Endothelial cell of hepatic sinusoid (primary cell): ENCODE measurements around the gene BCL2.
"Not testable (repeated sequence)": the region's sequence is repeated elsewhere in the genome, so short reads cannot be mapped to it uniquely, and the experiment has no call there.

Source experiments
- in situ Hi-C: cut with HindIII; loops from 2 replicates; pipeline ENCODE4 v1.10.0; 2017; ENCODE audit warnings: low sequenced_read_pairs

The BCL2 gene

GRCh38 chr18:63207143-63207790, 112.3 kb downstream of the BCL2 start:
- in situ Hi-C loops = no loop called here

DNA sequence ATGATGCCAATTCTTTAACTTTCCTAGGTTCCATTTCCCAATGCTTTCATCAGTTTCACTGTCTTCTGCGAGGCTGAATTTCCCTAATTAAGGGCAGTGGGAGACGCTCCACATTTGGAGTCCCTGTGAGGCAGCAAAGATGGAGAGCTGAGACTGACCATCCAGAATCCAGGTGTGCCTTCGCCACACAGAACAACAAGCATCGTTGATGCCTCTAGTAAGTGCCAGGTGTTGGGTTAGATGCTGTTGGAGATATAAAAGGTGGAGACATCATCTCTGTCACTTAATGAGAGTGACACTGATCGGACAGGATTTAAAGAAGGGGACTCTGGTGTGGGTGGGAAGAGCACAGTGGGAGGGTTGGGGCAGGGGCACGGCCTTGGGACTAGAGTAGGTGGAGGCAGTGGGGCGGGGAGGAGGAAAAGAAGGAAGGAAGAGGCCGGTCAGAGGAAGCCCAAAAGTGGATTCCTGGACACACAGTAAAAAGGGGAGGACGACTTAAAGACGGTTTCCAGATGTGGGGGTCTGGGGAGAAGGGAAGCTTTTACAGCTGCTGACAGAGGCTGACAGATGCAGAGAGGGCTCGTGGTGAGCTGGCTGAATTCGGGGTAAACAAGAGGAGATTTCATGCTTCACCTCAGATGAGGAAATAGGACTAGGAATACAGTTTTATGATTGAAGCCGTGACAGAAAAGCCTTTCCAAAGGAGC, 113.0 kb downstream of the BCL2 start:
- in situ Hi-C loops = no loop called here

- in situ Hi-C loops = no loop called here
These were observed 113.7 kb downstream of the BCL2 start for GRCh38 chr18:63205791-63206252.

- in situ Hi-C loops = no loop called here
These were observed 116.1 kb downstream of the BCL2 start for GRCh38 chr18:63203497-63203896.

DNA sequence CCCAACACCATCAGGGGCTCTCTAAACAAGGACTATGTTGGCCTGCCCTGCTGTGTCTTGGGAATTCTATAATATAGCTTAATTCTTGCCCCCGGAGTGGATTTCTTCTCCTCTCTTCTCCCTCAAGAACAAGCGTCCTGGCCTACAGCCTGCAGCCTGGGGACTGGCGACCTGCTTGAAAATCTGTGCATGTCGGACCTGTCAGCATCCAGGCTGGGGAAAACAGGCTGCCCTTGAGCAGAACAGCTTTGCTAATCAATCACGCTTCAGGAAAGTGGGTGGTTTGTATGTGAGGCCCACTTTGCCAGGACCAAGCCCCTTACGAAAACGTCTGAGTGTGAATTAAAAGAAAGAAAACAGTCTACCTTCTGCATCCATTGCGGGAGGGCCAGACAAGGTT, 116.7 kb downstream of the BCL2 start:
- in situ Hi-C loops = no loop called here

DNA sequence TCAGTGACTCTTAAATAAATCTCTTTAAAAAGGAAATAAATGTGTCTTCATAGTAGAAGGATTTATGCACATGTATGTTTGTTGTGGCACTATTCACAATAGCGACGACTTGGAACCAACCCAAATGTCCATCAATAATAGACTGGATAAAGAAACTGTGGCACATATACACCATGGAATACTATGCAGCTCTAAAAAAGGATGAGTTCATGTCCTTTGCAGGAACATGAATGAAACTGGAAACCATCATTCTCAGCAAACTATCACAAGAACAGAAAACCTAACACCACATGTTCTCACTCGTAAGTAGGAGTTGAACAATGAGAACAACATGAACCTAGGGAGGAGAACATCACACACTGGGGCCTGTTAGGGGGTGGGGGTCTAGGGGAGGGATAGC, 118.1 kb downstream of the BCL2 start:
- in situ Hi-C loops = not testable (repeated sequence)

GRCh38 chr18:63199743-63200241, 119.8 kb downstream of the BCL2 start:
- in situ Hi-C loops = no loop called here

DNA sequence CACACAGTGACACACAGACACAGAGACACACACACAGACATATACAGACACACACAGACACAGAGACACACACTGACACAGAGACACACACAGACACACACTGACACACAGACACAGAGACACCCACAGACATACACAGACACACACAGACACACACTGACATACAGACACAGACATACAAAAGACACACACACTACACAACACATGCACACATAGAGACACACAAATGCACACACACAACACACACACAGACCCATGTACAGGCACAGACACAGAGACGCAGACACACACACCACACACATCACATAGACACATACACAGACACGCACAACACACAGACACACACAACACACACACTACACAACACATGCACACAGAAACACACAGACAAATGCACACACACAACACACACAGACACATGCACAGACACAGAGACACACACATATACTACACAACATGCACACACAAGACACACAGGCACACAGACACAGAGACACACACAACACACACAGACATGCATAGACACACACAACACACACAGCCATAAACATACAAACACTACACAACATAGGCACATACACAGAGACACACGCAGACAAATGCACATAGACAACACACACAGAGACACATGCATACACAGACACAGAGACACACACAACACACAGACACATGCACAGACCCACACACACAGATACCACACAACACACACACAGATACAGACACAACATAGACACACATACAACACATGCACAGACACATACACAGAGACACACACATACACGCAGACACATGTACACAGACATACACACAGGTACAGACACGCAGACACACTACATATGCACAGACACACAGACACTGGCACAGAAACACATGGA, 120.5 kb downstream of the BCL2 start:
- in situ Hi-C loops = no loop called here

DNA sequence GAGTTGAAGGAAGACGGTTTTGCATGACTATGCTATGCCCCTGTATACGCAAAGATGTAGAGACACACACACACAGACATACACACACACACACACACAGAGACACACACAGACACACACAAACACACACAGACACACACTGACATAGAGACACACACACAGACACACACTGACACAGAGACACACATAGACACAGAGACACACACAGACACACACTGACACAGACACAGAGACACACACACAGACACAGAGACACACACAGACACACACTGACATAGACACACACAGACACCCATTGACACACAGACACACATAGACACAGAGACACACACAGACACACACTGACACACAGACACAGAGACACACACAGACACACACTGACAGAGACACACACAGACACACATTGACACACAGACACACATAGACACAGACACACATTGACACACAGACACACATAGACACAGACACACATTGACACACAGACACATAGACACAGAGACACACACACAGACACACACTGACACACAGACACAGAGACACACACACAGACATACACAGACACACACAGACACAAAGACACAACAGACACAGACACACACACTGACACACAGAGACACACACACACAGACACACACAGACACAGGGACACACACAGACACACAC, 121.3 kb downstream of the BCL2 start:
- in situ Hi-C loops = no loop called here

DNA sequence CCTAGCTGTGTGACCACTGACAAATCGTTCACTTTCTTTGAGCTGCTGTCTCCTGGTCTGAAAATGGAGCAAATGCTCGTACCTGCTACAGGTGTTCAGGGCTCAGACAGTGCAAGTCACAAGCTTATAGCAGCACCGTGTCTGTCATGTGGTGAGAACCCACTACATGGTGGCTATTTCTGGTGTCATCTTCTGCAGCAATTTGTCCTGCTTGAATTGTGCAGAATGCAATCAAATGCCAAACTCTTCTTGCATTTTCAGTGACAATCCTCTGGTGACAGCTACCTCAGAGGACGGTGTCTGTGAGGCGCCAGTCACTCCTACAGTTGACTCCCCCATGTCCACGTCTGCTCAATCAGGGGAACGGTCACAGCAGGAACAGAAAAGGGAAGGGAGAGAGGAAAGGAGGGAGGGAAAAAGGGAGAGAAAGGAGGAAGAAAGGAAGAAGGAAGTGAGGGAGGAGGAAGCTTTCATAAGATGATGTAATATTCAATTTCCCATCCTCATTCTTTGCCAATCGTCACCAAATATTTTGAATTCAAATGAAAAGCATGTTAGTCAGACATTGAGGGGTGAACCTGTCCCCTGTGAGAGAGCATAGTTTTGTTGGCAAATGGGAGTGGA, 122.2 kb downstream of the BCL2 start:
- in situ Hi-C loops = no loop called here

DNA sequence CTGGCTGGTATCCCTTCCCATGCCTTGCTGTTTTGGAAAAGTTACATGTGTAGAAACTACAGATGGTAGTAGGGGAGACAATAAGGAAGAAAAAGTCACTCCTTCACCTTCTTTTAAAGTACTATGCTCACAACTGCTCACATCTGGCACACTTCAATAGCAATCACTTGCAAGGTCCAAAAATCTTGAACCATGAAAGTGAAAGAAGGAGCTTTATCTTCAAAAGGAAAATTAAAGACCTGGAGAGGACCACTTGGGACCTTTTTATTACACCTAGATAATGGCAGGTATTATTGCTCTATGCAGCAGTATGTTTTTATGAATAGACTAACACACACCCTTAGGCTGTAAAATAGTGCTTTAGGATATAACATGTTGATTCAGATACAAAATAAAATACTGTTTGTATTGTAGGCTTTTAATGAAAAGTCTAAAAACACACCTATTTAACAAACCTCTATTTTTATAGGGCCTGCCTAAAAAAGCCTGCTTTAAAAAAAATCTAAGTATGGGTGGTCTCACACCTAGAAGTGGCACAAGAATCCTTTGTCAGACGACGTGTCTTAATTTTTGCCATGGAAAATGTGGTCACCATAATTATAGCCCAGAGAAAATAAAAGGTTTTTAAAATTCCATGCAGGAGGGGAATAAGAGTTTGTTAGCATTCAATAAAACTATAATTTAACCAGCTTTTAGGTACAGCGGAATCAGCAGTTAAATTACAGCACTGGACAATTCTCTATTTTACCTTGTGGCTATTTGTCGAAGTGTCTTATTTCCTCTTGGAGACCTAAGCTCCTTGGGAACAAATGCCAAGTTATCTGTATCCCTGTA, 124.0 kb downstream of the BCL2 start:
- in situ Hi-C loops = no loop called here

GRCh38 chr18:63192885-63193349, 126.7 kb downstream of the BCL2 start:
- in situ Hi-C loops = no loop called here

GRCh38 chr18:63192126-63192884, 127.3 kb downstream of the BCL2 start:
- in situ Hi-C loops = no loop called here

- in situ Hi-C loops = no loop called here
These were observed 128.2 kb downstream of the BCL2 start for GRCh38 chr18:63191413-63191812.

DNA sequence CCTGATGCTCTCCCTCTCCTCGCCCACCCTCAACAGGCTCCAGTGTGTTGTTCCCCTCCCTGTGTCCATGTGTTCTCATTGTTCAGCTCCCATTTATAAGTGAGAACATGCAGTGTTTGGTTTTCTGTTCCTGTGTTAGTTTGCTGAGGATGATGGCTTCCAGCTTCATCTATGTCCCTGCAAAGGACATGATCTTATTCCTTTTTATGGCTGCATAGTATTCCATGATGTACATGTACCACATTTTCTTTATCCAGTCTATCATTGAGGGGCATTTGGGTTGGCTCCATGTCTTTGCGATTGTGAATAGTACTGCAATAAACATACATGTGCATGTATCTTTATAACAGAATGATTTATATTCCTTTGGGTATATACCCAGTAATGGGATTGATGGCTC, 128.7 kb downstream of the BCL2 start:
- in situ Hi-C loops = not testable (repeated sequence)

- in situ Hi-C loops = no loop called here
These were observed 129.8 kb downstream of the BCL2 start for GRCh38 chr18:63189817-63190216.

DNA sequence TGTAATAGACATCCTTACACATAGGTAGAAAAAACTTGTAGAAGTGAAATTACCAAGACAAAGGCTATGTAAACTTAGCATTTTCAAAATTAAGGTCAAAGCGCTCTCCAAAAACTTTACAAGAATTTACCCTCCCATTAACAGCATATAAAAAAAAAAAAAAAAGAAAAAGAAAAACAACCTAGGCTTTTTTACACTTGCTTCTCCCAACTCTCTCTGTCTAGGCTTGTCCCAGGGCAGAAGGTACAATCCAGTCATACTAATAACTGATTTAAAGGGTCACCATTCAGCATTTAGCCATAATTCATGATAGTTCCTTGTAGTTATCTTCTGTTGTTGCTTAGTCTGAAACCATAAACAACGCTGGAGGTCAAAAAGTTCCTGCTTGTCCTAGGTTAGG, 130.5 kb downstream of the BCL2 start:
- in situ Hi-C loops = no loop called here

DNA sequence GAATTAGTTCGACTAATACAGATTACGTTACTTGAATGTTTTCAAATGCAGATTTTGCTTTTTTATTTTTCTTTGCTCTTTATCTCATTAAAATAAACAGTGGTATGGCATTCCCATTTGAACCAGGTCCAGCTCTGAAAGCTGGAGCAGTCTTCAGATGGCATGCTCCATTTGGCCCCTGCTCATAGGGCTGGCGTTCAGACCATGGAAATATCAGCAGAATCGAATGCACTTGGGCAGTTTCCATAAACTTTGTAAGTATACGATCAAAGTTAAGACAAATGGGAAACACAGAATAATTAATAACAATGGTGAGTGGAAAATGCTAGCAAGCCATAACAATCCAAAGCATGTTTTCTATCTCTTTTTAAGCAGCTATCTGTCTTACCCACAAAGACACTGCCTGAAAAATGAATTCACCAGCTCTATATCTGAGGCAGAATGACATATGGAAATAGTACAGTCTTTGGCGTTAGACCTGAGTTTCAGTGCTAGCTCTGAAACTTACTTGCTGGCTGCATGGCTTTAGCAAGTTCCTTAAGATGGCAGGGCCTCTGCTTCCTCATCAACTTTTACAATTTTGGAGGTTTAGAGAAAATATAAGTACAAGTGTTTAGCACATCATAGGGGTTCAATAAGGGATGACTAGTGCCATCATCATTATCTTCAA, 131.6 kb downstream of the BCL2 start:
- in situ Hi-C loops = no loop called here
